Transverse colon (tissue), 3 donors: ENCODE results near the gene FNDC3B.

Experiments
- CTCF ChIP-seq, 5 experiments: fragments of 200-600 bp in 3 of 5; fragments of 450-650 bp in 2 of 5; sonication (generic) in 3 of 5; IDR thresholded peaks; 1 replicate in 2 of 5; 2 replicates in 3 of 5; pipeline ENCODE4 v1.5.1; 2016 to 2017; ENCODE audit warnings: antibody characterized with exemption in 5 of 5, inconsistent platforms in 3 of 5, mild to moderate bottlenecking in 2 of 5, moderate library complexity in 1 of 5
- EP300 ChIP-seq: sonication (generic); formaldehyde crosslinking; IDR thresholded peaks from one replicate; pipeline ENCODE4 v1.6.1; 2017; ENCODE audit warnings: antibody characterized with exemption, low read depth
- POLR2A ChIP-seq: fragments of 450-650 bp; IDR thresholded peaks from one replicate; pipeline ENCODE4 v1.6.1; 2016; ENCODE audit warnings: antibody characterized with exemption, mild to moderate bottlenecking, moderate library complexity

- TF ChIP-seq CTCF (IDR thresholded peaks at IDR 0.05): no peak
- TF ChIP-seq POLR2A: no peak
- no peak for TF ChIP-seq EP300
Measured at GRCh38 chr3:172112078-172112733, 72.8 kb downstream of the FNDC3B start.
